ENCODE results near the gene SPATA1.

The SPATA1 gene

DNA sequence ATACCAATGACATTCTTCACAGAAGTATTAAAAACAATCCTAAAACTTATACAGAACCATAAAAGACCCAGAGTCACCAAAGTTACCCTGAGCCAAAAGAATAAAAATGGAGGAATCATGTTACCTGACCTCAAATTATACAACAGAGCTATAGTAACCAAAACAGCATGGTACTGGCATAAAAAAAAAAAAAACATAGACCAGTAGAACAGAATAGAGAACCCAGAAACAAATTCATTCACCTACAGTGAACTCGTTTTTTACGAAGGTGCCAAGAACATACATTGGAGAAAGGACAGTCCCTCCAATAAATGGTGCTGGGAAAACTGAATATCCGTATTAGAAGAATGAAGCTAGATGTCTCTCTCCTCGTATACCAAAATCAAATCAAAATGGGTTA, 2.8 kb downstream of the SPATA1 start:
- DNase-seq (ENCODE audit: low read depth): no peak

GRCh38 chr1:84510165-84510564, 4.0 kb downstream of the SPATA1 start:
- DNase-seq (ENCODE audit: low read depth): no peak

GRCh38 chr1:84510668-84511067, 4.5 kb downstream of the SPATA1 start:
- DNase-seq (ENCODE audit: low read depth): no peak

DNA sequence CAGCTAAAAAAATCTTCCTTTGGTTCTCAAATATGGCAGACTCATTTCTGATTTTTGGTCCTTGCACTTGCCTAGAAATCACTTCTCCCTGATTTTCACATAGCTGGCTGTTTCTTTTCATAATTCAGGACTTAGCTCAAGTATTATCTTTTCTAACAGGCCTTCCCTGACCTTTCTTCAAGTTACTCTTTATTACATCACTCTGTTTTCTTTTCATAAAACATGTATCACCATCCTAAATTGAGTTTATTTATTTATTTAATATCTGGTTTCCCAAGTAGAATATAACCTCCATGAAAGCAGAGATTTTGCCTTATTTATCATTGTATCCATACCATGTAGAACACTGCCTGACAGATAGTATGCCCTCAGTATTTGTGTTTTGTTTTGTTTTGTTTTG, 18.4 kb downstream of the SPATA1 start:
- no peak for DNase-seq (ENCODE audit: low read depth)

- DNase-seq (ENCODE audit: low read depth): no peak
Observed at GRCh38 chr1:84525779-84526178, 19.6 kb downstream of the SPATA1 start.

- DNase-seq (ENCODE audit: low read depth): no peak
Observed at GRCh38 chr1:84538599-84538998, 32.4 kb downstream of the SPATA1 start.

DNA sequence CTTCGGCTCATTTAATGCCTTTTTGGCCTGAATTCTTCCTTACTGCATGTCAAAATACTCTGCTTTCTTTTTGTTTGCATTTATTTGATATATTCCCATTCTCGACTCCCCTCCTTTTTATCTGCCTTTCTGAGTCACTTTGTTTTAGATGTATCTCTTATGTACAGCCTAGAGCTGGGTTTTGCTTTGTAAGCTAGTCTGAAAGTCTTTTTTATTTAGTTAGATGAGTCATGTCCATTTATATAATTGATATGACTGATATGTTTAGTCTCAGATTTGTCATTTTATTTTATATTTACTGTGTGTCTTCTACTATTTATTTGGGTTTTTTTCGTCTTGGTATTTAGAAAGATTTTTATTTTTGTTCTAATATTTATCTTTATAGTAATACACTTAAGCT, 33.8 kb downstream of the SPATA1 start:
- DNase-seq (ENCODE audit: low read depth): no peak

DNA sequence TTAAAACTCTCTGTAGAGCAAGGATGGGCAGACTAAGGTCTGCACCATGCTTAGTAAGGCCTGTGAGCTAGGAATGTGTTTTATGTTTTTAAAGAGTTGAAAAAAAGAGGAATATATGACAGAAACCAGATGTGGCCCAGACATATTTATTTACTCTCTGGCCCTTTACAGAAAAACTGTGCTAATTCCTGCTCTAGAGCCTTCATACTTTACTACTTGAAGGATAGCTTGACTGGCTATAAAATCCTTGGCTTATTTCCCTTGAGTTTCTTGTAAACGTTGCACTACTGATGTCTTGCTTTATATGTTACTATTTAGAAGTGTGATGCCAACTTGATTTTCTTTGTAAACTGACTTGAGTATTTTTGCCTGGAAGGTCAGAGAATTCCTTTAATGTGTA, 34.6 kb downstream of the SPATA1 start:
- no peak for DNase-seq (ENCODE audit: low read depth)

DNA sequence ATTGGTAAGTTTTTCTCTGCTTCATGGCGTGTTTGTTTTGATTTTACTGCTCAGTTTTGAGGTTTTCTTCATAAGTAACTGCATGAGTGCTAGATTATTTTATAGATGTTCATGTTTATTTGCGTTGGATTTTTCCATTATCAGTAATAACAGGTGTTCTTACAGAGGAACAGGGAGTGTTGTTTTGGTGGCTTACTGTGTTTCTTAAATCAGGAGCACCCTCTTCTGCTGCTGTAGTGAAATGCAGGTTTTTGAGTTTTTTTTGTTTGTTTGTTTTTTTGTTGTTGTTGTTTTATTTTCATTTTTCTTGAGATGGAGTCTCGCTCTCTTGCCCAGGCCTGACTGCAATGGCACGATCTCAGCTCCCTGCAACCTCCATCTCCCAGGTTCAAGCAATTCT, 35.5 kb downstream of the SPATA1 start:
- no peak for DNase-seq (ENCODE audit: low read depth)

- DNase-seq (ENCODE audit: low read depth): no peak
Observed at GRCh38 chr1:84550826-84551225, 44.6 kb downstream of the SPATA1 start.

- DNase-seq (ENCODE audit: low read depth): no peak
Observed at GRCh38 chr1:84569216-84569615, 63.0 kb downstream of the SPATA1 start.

GRCh38 chr1:84570436-84571149, 64.4 kb downstream of the SPATA1 start:
- DNase-seq (ENCODE audit: low read depth): no peak

- no peak for DNase-seq (ENCODE audit: low read depth)
Observed at GRCh38 chr1:84571150-84571535, 65.0 kb downstream of the SPATA1 start.

DNA sequence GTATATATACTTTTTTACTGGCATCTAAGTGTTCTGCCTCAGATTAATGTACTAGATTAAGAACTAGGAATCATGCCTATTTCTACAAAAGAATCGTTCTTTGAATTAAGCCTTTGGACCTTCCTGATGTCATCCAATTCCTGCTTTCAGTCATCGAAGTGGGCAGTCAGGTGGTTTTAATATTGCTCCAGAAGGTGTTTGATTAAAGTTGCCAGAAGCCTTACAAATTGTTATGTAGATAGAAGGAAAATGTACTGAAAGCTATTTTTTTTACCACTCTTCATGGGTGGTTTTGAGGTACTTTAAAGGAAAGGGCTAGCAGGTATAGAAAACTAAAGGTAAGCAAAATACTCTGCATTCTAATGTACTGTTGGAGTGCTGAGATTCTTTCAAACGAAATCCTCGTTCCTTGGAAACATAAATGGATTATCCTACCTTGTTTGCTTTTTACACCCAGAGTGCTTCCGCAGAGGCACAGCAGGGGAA, 67.3 kb downstream of the SPATA1 start:
- DNase-seq (ENCODE audit: low read depth): no peak

DNA sequence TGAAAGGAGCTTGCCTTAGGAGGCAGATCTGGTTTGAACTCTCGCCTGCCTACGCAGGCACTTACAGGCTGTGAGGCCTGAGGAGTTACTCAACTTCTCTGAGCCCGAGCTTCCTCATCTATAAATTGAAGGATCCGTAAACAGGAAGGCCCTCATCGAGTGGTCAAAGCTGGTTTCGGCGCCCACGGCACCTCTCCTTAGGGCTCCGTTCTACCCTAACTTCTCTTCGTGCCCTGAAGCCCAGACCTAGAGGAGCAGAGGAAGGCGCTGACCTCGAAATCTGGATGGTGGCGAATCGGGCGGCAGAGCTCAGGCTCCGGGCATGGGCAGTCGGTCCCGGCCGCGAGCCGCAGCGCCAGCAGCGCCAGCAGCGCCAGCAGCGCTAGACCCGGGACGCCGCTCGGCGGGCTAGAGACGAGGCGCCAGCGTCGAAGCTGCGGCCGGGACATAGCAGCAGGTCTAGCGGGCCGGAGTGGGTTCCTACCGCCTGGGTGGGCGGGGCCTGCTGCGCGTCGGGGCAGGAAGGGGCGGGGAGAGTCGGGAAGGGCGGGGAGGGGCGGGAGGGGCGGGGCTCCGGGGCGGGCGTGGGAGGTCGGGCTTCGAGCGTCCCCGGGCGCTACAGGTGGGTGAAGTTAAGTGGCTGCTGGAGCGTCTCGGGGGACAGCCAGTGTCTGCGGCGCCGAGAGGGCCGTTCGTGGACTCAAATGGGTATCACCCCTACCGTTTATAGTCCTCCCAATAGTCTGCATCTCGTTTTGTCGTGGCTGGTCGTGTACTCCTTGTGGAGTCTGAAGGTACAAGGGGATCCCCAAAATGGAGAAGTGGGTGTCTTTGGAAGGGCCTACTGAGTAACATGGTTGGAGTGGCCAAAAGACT, 68.0 kb downstream of the SPATA1 start, which contains the start of gene CTBS:
TSS of gene CTBS (minus strand) at position 474 of the 876 bp plus-strand sequence. CDS start at position 449, 25 bp downstream.
- peak; percentile 73 for DNase-seq (ENCODE audit: low read depth)

GRCh38 chr1:84574936-84575335, 68.8 kb downstream of the SPATA1 start:
- DNase-seq (ENCODE audit: low read depth): no peak

DNA sequence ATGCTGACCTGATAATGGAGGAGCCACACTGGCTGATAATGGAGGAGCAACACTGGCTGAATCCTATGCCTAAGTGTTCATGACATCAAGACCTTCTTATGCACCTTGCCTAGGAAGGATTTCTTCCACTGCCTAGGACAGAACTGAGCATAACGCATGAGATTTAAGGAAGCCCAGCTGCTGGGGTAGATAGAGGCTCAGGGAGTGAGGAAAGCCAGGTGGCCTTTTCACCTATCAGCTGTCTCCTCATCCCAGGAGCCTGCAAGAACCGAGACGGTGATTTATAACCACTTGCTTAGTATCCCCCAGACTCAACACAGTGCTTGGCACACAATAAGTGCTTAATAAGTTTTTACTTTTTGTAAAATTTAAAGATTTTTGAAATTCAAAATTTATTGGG, 75.5 kb downstream of the SPATA1 start:
- no peak for DNase-seq (ENCODE audit: low read depth)

DNA sequence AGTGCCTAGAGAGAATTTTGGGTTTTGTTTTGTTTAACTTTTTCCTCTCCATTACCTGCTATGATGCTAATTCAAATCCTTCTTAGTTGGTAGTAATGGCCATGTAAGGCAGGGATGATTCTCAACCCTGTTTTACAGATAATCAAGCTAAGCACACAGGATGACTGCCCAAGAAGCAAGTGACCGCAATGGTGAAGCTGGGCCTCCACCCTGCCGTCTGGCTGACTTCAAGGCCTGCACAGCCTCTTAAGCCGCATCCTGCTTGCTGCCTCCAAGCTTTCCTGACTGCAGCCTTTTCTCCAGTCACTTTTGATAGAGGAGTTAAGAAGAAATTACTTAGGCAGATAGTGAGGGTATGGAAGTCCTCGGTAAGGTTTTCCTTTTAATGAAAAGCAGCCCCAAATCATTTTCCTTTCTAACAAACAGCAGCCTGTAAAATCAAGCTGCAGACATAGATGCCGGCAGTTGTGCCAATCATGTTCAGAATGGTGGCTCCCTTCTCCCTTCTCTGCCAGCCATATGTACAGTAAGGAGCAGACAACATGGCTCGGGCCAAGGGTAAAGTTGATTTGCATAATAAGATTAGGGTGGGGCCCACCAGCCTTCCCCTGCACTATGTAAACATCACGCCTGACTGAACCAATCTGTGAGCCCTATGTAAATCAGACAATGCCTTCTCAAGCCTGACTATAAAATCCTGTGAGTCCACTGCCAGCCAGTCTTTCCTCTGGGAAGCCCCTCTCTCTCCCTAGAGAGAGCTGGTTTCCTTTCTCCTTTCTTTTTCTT, 76.8 kb downstream of the SPATA1 start:
- no peak for DNase-seq (ENCODE audit: low read depth)

DNA sequence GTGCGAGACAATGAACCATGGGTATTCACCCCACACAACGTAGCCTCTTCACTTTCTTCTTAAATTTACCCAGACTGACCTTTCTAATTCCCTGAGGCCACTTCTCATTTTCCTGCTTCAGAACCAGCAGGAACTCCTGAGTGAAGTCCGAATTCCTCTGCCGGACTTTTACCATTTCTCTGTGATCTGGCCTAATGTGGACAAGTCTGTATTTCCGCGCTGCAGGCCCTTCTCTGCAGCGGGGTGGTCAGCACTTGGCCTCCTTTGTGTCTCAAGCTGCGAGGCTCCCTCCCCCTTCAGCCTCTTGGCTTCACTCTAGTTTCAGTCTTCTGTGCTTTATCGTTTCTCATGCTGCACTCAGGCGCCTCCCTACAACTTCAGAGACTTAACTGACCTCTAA, 77.5 kb downstream of the SPATA1 start:
- DNase-seq (ENCODE audit: low read depth): no peak

- DNase-seq (ENCODE audit: low read depth): no peak
Observed at GRCh38 chr1:84584126-84584525, 77.9 kb downstream of the SPATA1 start.

- DNase-seq (ENCODE audit: low read depth): no peak
Observed at GRCh38 chr1:84585803-84586202, 79.6 kb downstream of the SPATA1 start.

DNA sequence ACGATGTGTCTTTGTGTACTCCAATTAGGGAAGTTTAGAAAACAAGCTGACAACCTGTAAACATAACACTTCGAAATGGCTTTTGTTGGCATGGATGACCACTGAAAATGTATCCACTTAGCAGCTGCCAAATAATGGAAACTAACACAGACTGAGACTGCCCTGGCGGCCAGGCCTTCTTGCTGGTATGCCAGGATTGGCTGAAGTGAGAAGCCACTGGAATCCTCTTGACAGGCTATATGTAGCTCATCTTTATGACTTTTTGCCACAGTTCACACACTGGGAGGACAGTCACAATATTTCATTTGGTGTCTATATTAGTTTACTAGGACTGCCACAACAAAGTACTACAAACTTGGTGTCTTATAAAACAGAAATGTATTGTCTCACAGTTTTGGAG, 80.9 kb downstream of the SPATA1 start:
- no peak for DNase-seq (ENCODE audit: low read depth)
